D341Med (cell line): Measurements from ENCODE around the gene SLC15A1.

Source experiments
- DNase-seq: peaks from one replicate; pipeline ENCODE4 v3.0.0; 2012; ENCODE audit warnings: low spot score

The SLC15A1 gene

DNA sequence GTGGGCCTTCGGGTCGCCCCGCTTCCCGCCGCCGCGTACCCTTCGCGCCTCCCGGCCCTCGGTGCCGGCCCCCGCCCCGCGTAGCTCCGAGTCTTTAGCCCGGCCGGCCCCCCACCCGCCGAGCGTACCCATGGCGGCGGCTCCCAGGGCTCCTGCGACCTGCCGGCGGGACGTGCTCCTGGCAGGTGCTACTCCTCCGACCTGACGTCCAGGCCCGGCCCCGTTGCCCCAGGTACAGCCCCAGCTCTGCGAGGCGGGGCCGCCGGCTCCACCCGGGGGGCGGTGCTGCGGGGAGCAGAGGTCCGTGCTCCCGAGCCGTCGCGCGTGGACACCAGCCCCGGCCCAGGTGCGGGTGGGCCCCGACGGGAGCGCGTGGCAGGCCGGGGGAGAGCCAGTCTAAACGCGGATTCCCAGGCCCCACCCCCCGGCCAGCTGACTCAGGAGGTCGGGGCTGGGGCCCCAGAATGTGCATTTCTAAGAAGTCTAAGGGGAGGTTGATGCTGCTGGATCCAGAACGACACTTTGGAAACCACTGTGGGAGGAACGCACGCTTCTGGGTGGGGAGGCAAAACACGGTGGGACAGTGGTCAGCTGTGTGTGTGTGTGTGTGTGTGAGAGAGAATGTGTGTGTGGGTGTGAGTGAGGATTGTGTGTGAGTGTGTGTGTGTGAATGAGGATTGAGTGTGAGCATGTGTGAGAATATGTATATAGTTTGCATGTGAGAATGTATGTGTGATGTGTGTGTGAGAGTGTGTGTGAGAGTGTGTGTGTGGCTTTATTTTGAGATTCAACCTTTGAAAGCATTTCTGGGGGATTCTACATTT lies at the start of gene SLC15A1:
TSS of gene SLC15A1 (minus strand) at position 206 of the 824 bp plus-strand sequence. CDS start at position 132, 74 bp downstream.
- peak; percentile 71 for DNase-seq

DNA sequence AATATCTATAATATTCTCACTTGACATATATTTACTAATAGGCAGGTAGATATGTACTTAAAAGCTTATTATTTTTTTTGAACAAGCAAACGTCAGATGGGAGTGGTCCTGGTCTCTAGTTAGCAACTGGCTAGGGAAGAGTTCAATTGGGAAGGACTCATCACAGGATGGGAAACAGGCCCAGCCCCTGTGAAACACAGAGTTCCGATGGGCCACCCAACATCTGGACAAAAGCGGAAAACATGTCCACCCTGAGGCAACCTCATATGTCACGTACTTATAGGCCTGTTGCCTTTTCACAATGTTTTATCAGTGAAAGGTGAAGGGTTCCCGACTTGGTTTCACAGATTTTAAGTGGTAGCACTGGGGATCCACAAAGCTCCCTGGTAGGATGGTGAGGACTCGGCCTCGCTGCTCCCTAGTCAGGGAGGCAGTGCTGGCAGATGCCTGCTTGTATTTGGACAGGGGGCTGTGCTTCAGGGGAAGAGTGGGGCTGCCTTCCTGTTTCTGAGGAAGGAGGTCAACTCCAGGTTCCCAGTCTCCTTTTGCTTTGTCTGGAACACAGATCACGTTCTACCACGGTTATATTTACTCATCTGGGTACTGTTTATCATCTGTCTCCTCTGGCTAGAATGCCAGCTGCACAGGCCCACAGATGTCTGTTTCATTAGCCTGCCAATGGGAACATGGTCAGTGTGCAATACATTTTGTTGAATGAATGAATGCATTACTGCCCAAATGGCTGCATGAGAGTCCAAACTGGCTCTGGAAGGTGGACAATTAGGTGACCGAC lies 49.4 kb upstream of the SLC15A1 start:
- DNase-seq = no peak

GRCh38 chr13:98800078-98800477 lies 47.6 kb upstream of the SLC15A1 start:
- DNase-seq = no peak

DNA sequence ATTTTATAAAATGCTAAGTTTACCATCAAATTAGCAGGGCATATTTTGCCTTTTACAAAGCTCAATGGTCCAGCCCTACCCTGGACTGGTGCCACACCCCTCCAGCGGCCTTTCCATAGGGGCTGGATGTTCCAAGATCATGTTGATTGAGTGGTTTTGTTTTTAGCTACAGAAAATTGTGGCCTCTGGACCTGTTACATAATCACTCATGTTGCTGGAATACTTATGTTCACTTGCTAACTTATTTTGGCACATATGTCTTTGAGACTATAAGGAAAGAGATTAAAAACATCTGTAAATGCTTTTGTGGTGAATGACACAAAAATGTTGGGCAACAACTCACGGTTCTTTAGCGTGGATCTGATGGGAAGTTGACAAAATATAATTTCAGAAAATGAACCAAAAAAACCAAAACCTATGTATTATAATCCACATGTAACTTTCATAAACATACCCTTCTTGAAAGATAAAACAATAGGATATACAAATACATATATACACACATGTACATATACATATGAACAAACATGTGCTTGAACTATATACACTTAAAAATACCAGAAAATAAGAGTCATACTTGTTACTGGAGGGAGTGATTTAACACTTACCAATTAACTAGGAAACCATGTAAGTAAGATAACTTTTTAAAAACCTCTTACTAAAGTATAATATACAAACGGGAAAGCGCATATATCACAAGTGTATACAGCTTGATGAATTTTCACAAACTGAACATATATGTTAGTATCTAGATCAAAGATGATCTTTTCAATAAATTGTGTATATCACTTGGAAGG lies 46.6 kb upstream of the SLC15A1 start:
- DNase-seq = no peak

DNA sequence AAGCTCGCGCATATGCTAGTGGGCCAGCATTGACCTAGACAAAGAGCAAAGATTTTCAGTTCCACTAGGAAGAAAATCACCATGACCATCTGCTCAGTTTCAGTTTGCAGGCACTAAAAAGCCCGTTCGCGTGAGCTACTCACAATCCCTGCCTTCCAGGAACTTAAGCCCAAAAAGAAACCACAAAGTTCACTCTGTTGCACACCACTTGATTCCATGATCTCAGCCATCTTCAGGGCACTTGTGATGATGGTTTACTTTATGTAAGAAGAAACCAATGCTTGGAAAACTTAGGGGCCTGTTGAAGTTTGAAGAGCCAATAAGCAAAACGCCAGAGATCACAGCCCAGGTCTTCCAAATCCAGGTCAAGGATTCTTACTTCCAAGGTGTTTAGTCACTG lies 45.0 kb upstream of the SLC15A1 start:
- DNase-seq = no peak

DNA sequence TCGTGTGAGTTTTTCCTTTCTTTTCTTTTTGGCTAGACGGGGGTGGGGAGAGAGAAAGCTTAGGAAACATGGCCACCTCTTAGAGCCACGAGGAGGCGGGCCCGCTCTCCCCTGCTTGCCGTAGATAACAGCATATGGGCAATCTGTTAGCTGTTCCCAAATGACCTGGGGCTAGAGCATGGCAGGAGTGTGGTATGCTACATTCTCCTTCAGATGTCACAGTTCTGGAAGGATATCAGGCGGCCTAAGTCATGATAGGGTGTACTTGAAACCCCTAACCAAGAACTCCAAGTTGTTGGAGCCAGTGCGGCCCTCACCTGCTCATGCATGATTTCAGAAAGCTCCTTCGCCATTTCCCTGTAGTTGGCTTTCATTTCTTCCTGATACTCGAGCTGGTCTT lies 44.3 kb upstream of the SLC15A1 start:
- no peak for DNase-seq

DNA sequence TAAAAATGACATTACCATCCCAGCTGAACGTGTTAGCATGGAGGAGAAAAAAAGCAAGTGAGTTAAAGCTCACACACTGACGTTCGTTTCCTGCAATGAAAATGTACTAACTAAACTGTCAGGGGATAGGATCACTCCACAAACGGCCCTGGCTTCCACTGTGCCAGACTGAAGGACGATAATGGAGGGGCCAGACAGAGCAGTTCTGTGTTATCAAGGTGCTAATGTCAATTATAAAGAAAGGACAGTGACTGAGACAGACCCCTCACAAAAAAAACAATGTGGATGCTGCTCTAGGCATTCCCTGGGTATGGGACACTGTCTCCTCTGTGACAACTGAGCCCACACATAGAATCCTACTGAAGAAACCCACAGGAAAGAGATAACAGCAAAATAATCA lies 43.7 kb upstream of the SLC15A1 start:
- no peak for DNase-seq

- no peak for DNase-seq
Measured at GRCh38 chr13:98795220-98795619, 42.7 kb upstream of the SLC15A1 start.

DNA sequence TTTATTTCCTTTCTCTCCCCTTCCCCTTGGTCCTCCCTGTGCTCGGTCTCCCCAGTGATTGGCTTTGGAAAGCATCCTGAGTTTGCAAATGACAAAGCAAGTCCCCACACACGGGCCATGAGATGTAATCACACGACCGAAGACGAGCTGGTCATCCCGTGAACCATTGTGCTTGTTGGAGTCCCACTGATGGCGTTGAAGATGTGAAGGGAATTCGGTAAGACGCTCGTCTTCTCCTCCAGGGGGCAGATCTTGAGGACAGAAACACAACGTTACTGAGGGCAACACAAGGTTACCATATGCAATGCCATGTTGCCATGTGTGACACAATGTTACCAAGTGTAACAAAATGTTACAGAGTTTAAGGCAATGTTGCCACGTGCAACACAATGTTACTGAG lies 42.0 kb upstream of the SLC15A1 start:
- DNase-seq = no peak

GRCh38 chr13:98792785-98793495 lies 40.5 kb upstream of the SLC15A1 start:
- DNase-seq = no peak

DNA sequence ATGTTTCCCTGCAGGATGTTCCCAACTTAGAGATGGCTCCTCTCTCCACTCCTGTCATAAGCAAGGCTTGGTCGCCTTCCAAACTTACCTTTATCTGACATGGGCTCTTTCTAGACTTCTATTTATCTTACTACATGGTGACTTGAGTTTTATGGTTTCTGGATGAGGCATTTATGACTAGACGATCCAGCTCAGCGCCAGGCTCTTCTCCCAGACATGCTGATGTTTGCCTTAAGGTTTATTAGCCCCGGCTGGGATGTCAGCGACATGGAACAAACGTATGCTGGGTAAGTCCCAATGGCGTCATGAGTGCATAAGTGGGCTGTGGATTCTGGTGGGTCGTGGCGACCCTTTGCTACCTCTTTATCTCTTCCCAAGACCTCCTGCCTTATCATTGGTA lies 39.8 kb upstream of the SLC15A1 start:
- no peak for DNase-seq

GRCh38 chr13:98791611-98792010 lies 39.1 kb upstream of the SLC15A1 start:
- DNase-seq = peak; percentile 3

DNA sequence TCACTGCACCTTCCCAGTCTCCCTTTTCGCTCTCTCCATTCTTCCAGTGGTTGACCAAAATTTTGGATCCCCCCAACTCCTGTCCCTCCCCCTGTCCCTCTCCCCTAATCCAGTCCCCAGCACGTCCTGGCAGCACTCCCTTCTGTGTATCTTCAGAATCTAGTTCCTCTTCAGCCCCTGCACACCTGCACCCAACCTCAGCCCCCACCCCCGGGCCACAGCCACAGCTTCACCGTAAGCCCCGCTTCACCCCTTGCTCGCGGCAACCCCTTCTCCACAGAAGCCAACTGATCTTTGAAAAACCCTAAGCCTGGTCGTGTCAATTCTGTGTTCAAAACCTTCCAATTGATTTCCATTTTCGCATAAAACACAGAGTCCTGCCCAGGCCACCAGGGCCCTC lies 35.5 kb upstream of the SLC15A1 start:
- DNase-seq = no peak

GRCh38 chr13:98787173-98787572 lies 34.7 kb upstream of the SLC15A1 start:
- no peak for DNase-seq

- DNase-seq = no peak
Measured at GRCh38 chr13:98786023-98786422, 33.6 kb upstream of the SLC15A1 start.

DNA sequence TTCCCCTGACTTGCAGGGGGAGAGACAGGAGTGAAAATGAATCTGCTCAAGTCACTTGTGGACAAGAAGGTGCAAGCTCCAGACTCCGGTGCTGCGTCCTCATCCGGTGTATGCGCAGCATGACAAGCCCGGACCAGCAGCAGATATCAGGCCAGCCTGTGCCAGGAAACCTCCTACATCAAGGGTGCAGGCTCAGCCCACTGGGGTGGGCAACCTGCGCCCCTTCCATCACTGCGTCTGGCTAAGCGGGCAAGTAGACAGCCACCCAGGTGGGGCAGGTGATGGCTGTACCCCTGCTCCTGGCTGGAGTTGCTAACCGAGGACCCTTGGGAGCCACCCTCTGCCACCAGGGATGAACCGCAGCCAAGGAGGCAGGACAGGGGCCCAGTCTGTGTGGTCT lies 32.9 kb upstream of the SLC15A1 start:
- no peak for DNase-seq

DNA sequence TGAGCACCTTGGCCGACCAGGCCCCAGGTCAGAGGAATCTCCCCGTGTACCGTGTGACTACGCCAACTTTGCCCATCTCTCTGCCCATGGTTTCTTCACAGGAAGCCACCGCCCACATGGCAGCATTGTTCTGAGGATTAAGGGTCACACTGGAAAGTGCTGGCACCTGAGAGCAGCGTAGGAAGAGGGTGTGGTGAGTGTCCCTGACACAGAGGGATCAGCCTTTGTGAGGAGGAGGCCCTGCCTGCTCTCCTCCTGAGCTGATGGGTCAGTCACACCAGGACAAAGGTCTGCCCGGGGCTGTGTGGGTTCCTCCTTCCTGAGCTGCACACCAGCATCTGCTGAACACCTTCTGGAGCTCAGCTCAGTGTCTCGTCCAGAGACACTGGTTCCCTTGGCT lies 32.2 kb upstream of the SLC15A1 start:
- no peak for DNase-seq

DNA sequence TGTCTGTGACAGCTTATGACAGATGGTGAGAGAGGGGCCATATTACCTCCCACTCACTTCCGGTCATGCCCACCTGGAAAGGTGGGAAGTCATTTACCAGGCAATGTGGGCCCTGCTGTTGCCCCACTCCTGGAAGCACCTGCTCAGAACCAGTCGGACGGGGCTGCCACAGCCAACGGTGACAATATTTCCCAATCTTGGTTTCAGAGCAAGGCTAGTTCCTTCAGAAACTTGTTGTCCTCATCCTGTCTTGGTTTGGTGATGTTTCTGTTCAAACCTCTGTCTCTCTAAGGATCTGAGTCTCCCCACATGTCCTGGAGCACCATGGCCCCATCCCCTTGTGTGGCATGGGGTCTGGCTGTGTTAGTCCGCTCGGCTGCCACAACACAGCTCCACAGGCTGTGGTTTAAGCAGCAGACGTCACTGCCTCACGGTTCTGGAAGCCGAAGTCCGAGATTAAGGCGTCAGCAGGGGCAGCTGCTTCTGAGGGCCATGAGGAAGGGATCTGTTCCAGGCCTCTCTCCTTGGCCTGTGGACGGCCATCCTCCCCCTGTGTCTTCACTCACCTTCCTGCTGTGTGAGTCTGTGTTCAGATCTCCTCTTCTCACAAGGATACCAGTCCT lies 31.5 kb upstream of the SLC15A1 start:
- DNase-seq = no peak

DNA sequence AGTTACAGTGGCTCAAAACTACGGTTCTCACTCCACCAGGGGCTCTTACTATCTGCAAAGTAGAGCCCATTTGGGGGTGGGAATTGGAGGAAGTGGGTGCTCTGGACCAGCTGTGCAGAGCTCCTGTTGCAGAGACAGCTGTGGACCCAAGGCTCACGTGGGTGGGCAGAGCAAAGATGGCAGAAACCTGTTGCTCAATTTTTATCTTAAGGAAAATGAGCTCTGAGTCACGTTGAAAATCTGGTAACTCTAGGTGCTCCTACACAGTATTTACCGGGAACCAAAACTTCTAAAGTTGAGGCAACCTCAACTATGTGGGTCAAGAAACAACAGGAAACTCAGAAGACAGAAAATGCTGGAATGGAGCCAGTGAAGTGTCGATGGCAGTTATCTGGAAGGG lies 30.2 kb upstream of the SLC15A1 start:
- no peak for DNase-seq

- DNase-seq = no peak
Measured at GRCh38 chr13:98781905-98782304, 29.4 kb upstream of the SLC15A1 start.

DNA sequence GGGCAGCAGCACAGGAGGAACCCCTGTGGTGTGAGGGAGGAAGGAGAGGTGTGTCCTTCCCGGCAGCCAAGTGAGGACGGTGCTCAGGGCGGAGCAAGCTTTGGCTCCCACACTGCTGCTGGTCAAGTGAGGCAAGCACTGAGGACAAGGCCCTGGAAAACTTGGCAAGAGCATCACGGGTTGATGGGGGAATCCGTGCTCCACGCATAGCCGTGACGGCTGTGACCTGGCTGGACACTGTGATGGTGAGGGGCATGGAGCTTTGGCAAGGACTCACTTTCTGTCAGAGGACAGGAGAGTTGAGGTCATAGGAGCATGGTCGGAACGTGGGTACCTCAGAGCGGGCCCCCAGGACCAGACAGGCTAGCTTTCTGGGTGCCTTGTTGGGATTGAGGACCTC lies 29.0 kb upstream of the SLC15A1 start:
- DNase-seq = no peak
